NCI-H345 treated with DMSO at 0.1 percent for 48 hours (cell line): ENCODE measurements around the gene CLPSL1.

Experiments used
- DNase-seq: peaks from one replicate; lab custom pipeline; 2025; ENCODE audit not compliant: unreplicated experiment; lab: John Stamatoyannopoulos, UW

Gene CLPSL1

GRCh38 chr6:35757456-35758123 is 23.2 kb upstream of the CLPSL1 start:
- no peak for DNase-seq

GRCh38 chr6:35759426-35759825 is 21.4 kb upstream of the CLPSL1 start:
- no peak for DNase-seq

- no peak for DNase-seq
These were observed 15.1 kb upstream of the CLPSL1 start for GRCh38 chr6:35765739-35766138.

GRCh38 chr6:35769211-35769610 is 11.6 kb upstream of the CLPSL1 start:
- DNase-seq = no peak

- DNase-seq = no peak
These were observed 9.5 kb upstream of the CLPSL1 start for GRCh38 chr6:35771343-35771627.

- no peak for DNase-seq
These were observed 6.6 kb upstream of the CLPSL1 start for GRCh38 chr6:35774116-35774794.

- DNase-seq = no peak
These were observed 5.8 kb upstream of the CLPSL1 start for GRCh38 chr6:35775031-35775430.

- DNase-seq = no peak
These were observed 4.2 kb upstream of the CLPSL1 start, which contains the start of gene CLPSL2 for GRCh38 chr6:35776364-35777215. Gene CLPSL2, plus strand, starts transcription at chr6:35776598. Its CDS starts 21 bp downstream, at chr6:35776619.

- no peak for DNase-seq
These were observed 3.3 kb upstream of the CLPSL1 start for GRCh38 chr6:35777356-35778102.

- no peak for DNase-seq
These were observed 2.4 kb upstream of the CLPSL1 start for GRCh38 chr6:35778437-35778836.

- no peak for DNase-seq
These were observed 471 bp downstream of the CLPSL1 start for GRCh38 chr6:35781290-35781689.

- no peak for DNase-seq
These were observed 1.6 kb downstream of the CLPSL1 start for GRCh38 chr6:35782424-35782823.

- DNase-seq = no peak
These were observed 3.4 kb downstream of the CLPSL1 start for GRCh38 chr6:35784200-35784599.

- no peak for DNase-seq
These were observed 5.5 kb downstream of the CLPSL1 start for GRCh38 chr6:35786272-35786671.

- DNase-seq = no peak
These were observed 6.0 kb downstream of the CLPSL1 start for GRCh38 chr6:35786810-35787209.

- no peak for DNase-seq
These were observed 6.7 kb downstream of the CLPSL1 start for GRCh38 chr6:35787266-35788218.

GRCh38 chr6:35788423-35788982 is 7.7 kb downstream of the CLPSL1 start:
- no peak for DNase-seq

GRCh38 chr6:35790683-35791082 is 9.9 kb downstream of the CLPSL1 start:
- DNase-seq = no peak

GRCh38 chr6:35794536-35795452 is 14.0 kb downstream of the CLPSL1 start:
- no peak for DNase-seq
